AG04449 (cell line): ENCODE data around the gene SYTL3.

ENCODE experiments used
- CTCF ChIA-PET: fragments of 350-600 bp; formaldehyde crosslinking; extraction: SDS; loops from one replicate; lab custom pipeline; 2021; ENCODE audit warnings: antibody characterized with exemption; lab: Yijun Ruan, JAX
- POLR2A ChIA-PET: fragments of 400-600, 350-600 bp; formaldehyde crosslinking; extraction: SDS; loops from one replicate; lab custom pipeline; 2020; ENCODE audit warnings: antibody characterized with exemption, inconsistent platforms; lab: Yijun Ruan, JAX
- DNase-seq: peaks from one replicate; pipeline ENCODE4 v3.0.0-alpha.2; 2010; ENCODE audit warnings: low read depth, low spot score
- H3K4me3 ChIP-seq: 2 replicates; pipeline ENCODE4 v1.5.1; 2011; ENCODE audit warnings: low read depth, mild to moderate bottlenecking, control low read depth, low read length
- CTCF ChIP-seq: IDR thresholded peaks from one replicate; pipeline ENCODE4 v1.5.1; 2011; ENCODE audit warnings: mild to moderate bottlenecking, moderate library complexity, low read length, control low read depth, inconsistent platforms; ENCODE audit not compliant: insufficient read depth; ENCODE audit errors: missing control alignments

Gene SYTL3

GRCh38 chr6:158812611-158813010 lies 162.8 kb downstream of the SYTL3 start:
- DNase-seq: no peak
- no peak overlapping the region for H3K4me3 ChIP-seq
- no peak for TF ChIP-seq CTCF
- CTCF ChIA-PET: interaction anchor here (1.0 kb wide), 1 partner anchor 160 kb away, joined by 3 read pairs; no protein-coding TSS in a partner anchor
- POLR2A ChIA-PET: interaction anchor here (0.6 kb wide), 1 partner anchor 24 kb away, joined by 3 read pairs; no protein-coding TSS in a partner anchor

- no peak for DNase-seq
- no peak overlapping the region for H3K4me3 ChIP-seq
- no peak for TF ChIP-seq CTCF
- POLR2A ChIA-PET: no interaction called here
- CTCF ChIA-PET: no interaction called here
Measured at GRCh38 chr6:158813032-158813431, 163.2 kb downstream of the SYTL3 start.
